A549 (cell line): ENCODE measurements around the gene CRB1. TPM values are rescaled to one million over a fixed set of nuclear protein-coding genes. Genes with fewer than 3 reads are reported as not detected.

Source experiments
- ATAC-seq, 2 experiments: fragments of 200-7000 bp in 1 of 2; fragments of >200 bp in 1 of 2; cut with Nextera tagmentation in 1 of 2; cut with Tn5 transposase in 1 of 2; 3 replicates each; pipeline versions ENCODE4 v1.8.0 to v1.9.1; 2018 to 2020; ENCODE audit warnings: mild to moderate bottlenecking in 1 of 2, moderate library complexity in 1 of 2
- CTCF ChIA-PET: fragments of 300-600 bp; sonication (Branson Sonifier 250); formaldehyde crosslinking; extraction: SDS; loops from one replicate; lab custom pipeline; 2021; ENCODE audit warnings: antibody characterized with exemption, inconsistent platforms; lab: Yijun Ruan, JAX
- POLR2A ChIA-PET: fragments of 350-600 bp; formaldehyde crosslinking; extraction: SDS; loops from one replicate; lab custom pipeline; 2021; ENCODE audit warnings: antibody characterized with exemption, inconsistent platforms; lab: Yijun Ruan, JAX
- DNase-seq, 2 experiments: peaks; one replicate each; pipeline versions ENCODE4 v3.0.0 to v3.0.0-alpha.2; 2011 to 2016; ENCODE audit warnings: low read depth in 1 of 2, low spot score in 1 of 2
- FAIRE-seq: peaks from 2 replicates; lab custom pipeline; 2011; peaks lifted over from hg19 to GRCh38; lab: Jason Lieb, UNC
- H3K27ac ChIP-seq, 2 experiments: fragments of >200 bp; sonication (Bioruptor Twin); formaldehyde crosslinking; 3 replicates each; pipeline ENCODE4 v1.5.1; 2016 to 2017
- H3K4me1 ChIP-seq: fragments of >200 bp; sonication (Bioruptor Twin); formaldehyde crosslinking; 3 replicates; pipeline ENCODE4 v1.6.1; 2016
- H3K4me2 ChIP-seq: fragments of >200 bp; sonication (Bioruptor Twin); formaldehyde crosslinking; 3 replicates; pipeline ENCODE4 v1.6.1; 2016
- H3K4me3 ChIP-seq: fragments of >200 bp; sonication (Bioruptor Twin); formaldehyde crosslinking; 3 replicates; pipeline ENCODE4 v1.5.1; 2016
- H3K9me3 ChIP-seq: fragments of >200 bp; sonication (Bioruptor Twin); formaldehyde crosslinking; 3 replicates; pipeline ENCODE4 v1.6.1; 2016
- ATOH8 ChIP-seq: fragments of 250-450 bp; sonication (Bioruptor Pico); IDR thresholded peaks from 2 replicates; pipeline ENCODE4 v1.5.0; 2020; ENCODE audit warnings: low read depth, mild to moderate bottlenecking, moderate library complexity
- CBX8 ChIP-seq: fragments of 200-600 bp; sonication (generic); IDR thresholded peaks from 2 replicates; pipeline ENCODE4 v1.6.1; 2016
- CEBPB ChIP-seq, 2 experiments: fragments of >200 bp in 1 of 2; sonication (Bioruptor Twin) in 1 of 2; formaldehyde crosslinking in 1 of 2; IDR thresholded peaks; 2 replicates each; pipeline ENCODE4 v1.6.1; 2012 to 2016
- CHD4 ChIP-seq: fragments of 200-600 bp; sonication (generic); IDR thresholded peaks from 2 replicates; pipeline ENCODE4 v1.6.1; 2016; ENCODE audit warnings: antibody characterized with exemption, mild to moderate bottlenecking, borderline replicate concordance
- E2F6 ChIP-seq: IDR thresholded peaks from 2 replicates; pipeline ENCODE4 v1.6.1; 2012; ENCODE audit warnings: low read depth, borderline replicate concordance
- FOSB ChIP-seq: fragments of 250-450 bp; sonication (Bioruptor Pico); IDR thresholded peaks from 2 replicates; pipeline ENCODE4 v1.5.0; 2020; ENCODE audit warnings: mild to moderate bottlenecking, moderate library complexity
- HEYL ChIP-seq: fragments of 250-450 bp; sonication (Bioruptor Pico); IDR thresholded peaks from 2 replicates; pipeline ENCODE4 v1.8.0; 2021; ENCODE audit warnings: mild to moderate bottlenecking, moderate library complexity
- HOXA7 ChIP-seq: fragments of 250-450 bp; sonication (Bioruptor Pico); IDR thresholded peaks from 2 replicates; pipeline ENCODE4 v1.5.0; 2020; ENCODE audit warnings: mild to moderate bottlenecking, moderate library complexity
- HOXB5 ChIP-seq: fragments of 250-450 bp; sonication (Bioruptor Pico); IDR thresholded peaks from 2 replicates; pipeline ENCODE4 v1.5.0; 2020; ENCODE audit warnings: mild to moderate bottlenecking, moderate library complexity
- JUNB ChIP-seq: fragments of >200 bp; sonication (Bioruptor Twin); formaldehyde crosslinking; IDR thresholded peaks from 2 replicates; pipeline ENCODE4 v1.6.1; 2016
- MAFK ChIP-seq: fragments of 450-650 bp; IDR thresholded peaks from 2 replicates; pipeline ENCODE4 v1.6.1; 2014; ENCODE audit not compliant: partially characterized antibody
- MAX ChIP-seq: IDR thresholded peaks from 2 replicates; pipeline ENCODE4 v1.6.1; 2012
- MYC ChIP-seq: IDR thresholded peaks from 2 replicates; pipeline ENCODE4 v1.6.1; 2012; ENCODE audit warnings: mild to moderate bottlenecking, inconsistent platforms, low read length, improper control_type of control experiment, borderline replicate concordance
- NPAS2 ChIP-seq: fragments of 250-450 bp; sonication (Bioruptor Pico); IDR thresholded peaks from 2 replicates; pipeline ENCODE4 v1.8.0; 2022; ENCODE audit warnings: mild to moderate bottlenecking, moderate library complexity, borderline replicate concordance
- NR3C1 ChIP-seq: fragments of >200 bp; sonication (Bioruptor Twin); formaldehyde crosslinking; IDR thresholded peaks from 3 replicates; pipeline ENCODE4 v1.6.1; 2017
- PHF8 ChIP-seq: fragments of 200-600 bp; sonication (generic); IDR thresholded peaks from 2 replicates; pipeline ENCODE4 v1.6.1; 2016; ENCODE audit warnings: low read depth, mild to moderate bottlenecking, antibody characterized with exemption, moderate library complexity, borderline replicate concordance
- POLR2AphosphoS2 ChIP-seq: conservative IDR thresholded peaks from 2 replicates; pipeline ENCODE4 v1.6.1; 2012; ENCODE audit warnings: low read length, improper control_type of control experiment, inconsistent platforms
- RAD21 ChIP-seq, 2 experiments: fragments of >200 bp in 1 of 2; sonication (Bioruptor Twin) in 1 of 2; formaldehyde crosslinking in 1 of 2; IDR thresholded peaks in 1 of 2; conservative IDR thresholded peaks in 1 of 2; 2 replicates in 1 of 2; 3 replicates in 1 of 2; pipeline ENCODE4 v1.6.1; 2012 to 2018; ENCODE audit warnings: inconsistent platforms in 1 of 2
- RARB ChIP-seq: fragments of 250-450 bp; sonication (Bioruptor Pico); IDR thresholded peaks from 2 replicates; pipeline ENCODE4 v1.8.0; 2021; ENCODE audit warnings: mild to moderate bottlenecking, moderate library complexity
- REST ChIP-seq: fragments of 200-600 bp; sonication (generic); IDR thresholded peaks from 2 replicates; pipeline ENCODE4 v1.6.1; 2016; ENCODE audit warnings: antibody characterized with exemption, mild to moderate bottlenecking, moderate library complexity
- RFX5 ChIP-seq: fragments of 450-650 bp; IDR thresholded peaks from 2 replicates; pipeline ENCODE4 v1.7.1; 2014; ENCODE audit warnings: antibody characterized with exemption, mild to moderate bottlenecking, moderate library complexity
- RNF2 ChIP-seq: fragments of 200-600 bp; sonication (generic); IDR thresholded peaks from 2 replicates; pipeline ENCODE4 v1.6.1; 2016; ENCODE audit warnings: low read depth, mild to moderate bottlenecking, antibody characterized with exemption, moderate library complexity, borderline replicate concordance
- SREBF2 ChIP-seq: fragments of 450-650 bp; IDR thresholded peaks from 2 replicates; pipeline ENCODE4 v1.6.1; 2014; ENCODE audit warnings: mild to moderate bottlenecking, moderate library complexity
- TP53 ChIP-seq: fragments of 250-450 bp; sonication (Bioruptor Pico); IDR thresholded peaks from 2 replicates; pipeline ENCODE4 v1.5.0; 2021; ENCODE audit warnings: mild to moderate bottlenecking, moderate library complexity
- USF2 ChIP-seq: fragments of 450-650 bp; IDR thresholded peaks from 2 replicates; pipeline ENCODE4 v1.6.1; 2014; ENCODE audit warnings: antibody characterized with exemption
- ZFP36 ChIP-seq: fragments of 450-650 bp; IDR thresholded peaks from 2 replicates; pipeline ENCODE4 v1.6.1; 2014; ENCODE audit warnings: borderline replicate concordance; ENCODE audit not compliant: partially characterized antibody
- ZNF302 ChIP-seq: fragments of 250-450 bp; sonication (Bioruptor Pico); IDR thresholded peaks from 2 replicates; pipeline ENCODE4 v1.9.0; 2021; ENCODE audit warnings: inconsistent platforms, mild to moderate bottlenecking, moderate library complexity
- ZSCAN20 ChIP-seq: fragments of 250-450 bp; sonication (Bioruptor Pico); IDR thresholded peaks from 2 replicates; pipeline ENCODE4 v1.8.0; 2022; ENCODE audit warnings: mild to moderate bottlenecking, moderate library complexity
- WGBS: methylation state at CpG from one replicate; pipeline ENCODE4 v1.1.6; 2017; ENCODE audit errors: missing lambda C conversion rate; 5-methylcytosine and 5-hydroxymethylcytosine counted together
- polyA plus RNA-seq, 4 experiments: library from polyadenylated mRNA; depleted of rRNA in 3 of 4; stranded (reverse); fragments of >200 nt; fragmentation: RNase III in 1 of 4; extraction: RNeasy Plus Mini Kit Qiagen cat#74134 plus additional on column Dnase treatment in 1 of 4; gene quantifications; 2 replicates in 3 of 4; 3 replicates in 1 of 4; pipeline ENCODE4 v1.2.3, GENCODE V29; 2011 to 2017

The CRB1 gene
- polyA plus RNA-seq, 2 of the 4 experiments (the other 2 are of a cell fraction): not detected

GRCh38 chr1:197302775-197303174, 34.7 kb downstream of the CRB1 start (continued):
- TF ChIP-seq REST: no peak
- no peak for TF ChIP-seq JUNB
- TF ChIP-seq POLR2AphosphoS2: no peak
- TF ChIP-seq, all 56 proteins: peak for 0

GRCh38 chr1:197303463-197303862, 35.4 kb downstream of the CRB1 start:
- ATAC-seq: no peak
- CTCF ChIA-PET: no interaction called here
- Histone ChIP-seq H3K4me3 (no peak overlapping the region), H3K9me3 (no peaks in the 10 kb centered on the region), H3K27ac (no peak overlapping the region), H3K4me2 (no peak overlapping the region), H3K4me1 (no peaks in the 10 kb centered on the region)
- DNase-seq: no peak
- POLR2A ChIA-PET: no interaction called here
- no peak for FAIRE-seq
- TF ChIP-seq CHD4 (no peak), ZSCAN20 (no peak), HOXB5 (CRISPR knock-in tag) (no peak), USF2 (no peak), ZFP36 (no peak), RAD21 (conservative IDR thresholded peaks at IDR 0.05 in 1 of 2, IDR thresholded peaks at IDR 0.05 in 1 of 2) (no peak), PHF8 (no peak), RNF2 (no peak), HOXA7 (no peak), MAX (no peak), TP53 (CRISPR knock-in tag) (no peak)
- 40% methylated on average over 1 of the region's 1 CpG for WGBS

- ChIA-PET POLR2A (no interaction called here), CTCF (no interaction called here)
- Histone ChIP-seq H3K4me3 (no peak overlapping the region), H3K4me1 (no peaks in the 10 kb centered on the region), H3K9me3 (no peaks in the 10 kb centered on the region), H3K27ac (no peak overlapping the region), H3K4me2 (no peak overlapping the region)
- no peak for FAIRE-seq
- DNase-seq: no peak
- TF ChIP-seq ZNF302 (no peak), CBX8 (no peak), NR3C1 (no peak), POLR2AphosphoS2 (no peak), CEBPB (IDR thresholded peaks at IDR 0.05) (no peak), TP53 (CRISPR knock-in tag) (no peak), HEYL (CRISPR knock-in tag) (no peak), MYC (no peak), MAFK (no peak), RARB (no peak), ATOH8 (CRISPR knock-in tag) (no peak), ZSCAN20 (no peak), FOSB (no peak), MAX (no peak), RFX5 (no peak), E2F6 (no peak), SREBF2 (no peak), NPAS2 (CRISPR knock-in tag) (no peak)
- ATAC-seq: no peak
- 72% methylated on average over 1 of the region's 1 CpG for WGBS
Observed at GRCh38 chr1:197304638-197305200, 36.7 kb downstream of the CRB1 start.
